SK-N-SH treated with all-trans-retinoic acid at 6 μM for 48 hours (cell line): ENCODE results near the gene CASKIN1.

Experiments
- ARNTL ChIP-seq: fragments of 450-650 bp; formaldehyde crosslinking; IDR thresholded peaks from 2 replicates; pipeline ENCODE4 v1.5.0; 2020; ENCODE audit warnings: low read depth, mild to moderate bottlenecking, moderate library complexity, borderline replicate concordance
- PATZ1 ChIP-seq: fragments of 250-450 bp; sonication (Bioruptor Pico); IDR thresholded peaks from 2 replicates; pipeline ENCODE4 v1.8.0; 2020; ENCODE audit warnings: mild to moderate bottlenecking, moderate library complexity, borderline replicate concordance
- RARB ChIP-seq: fragments of 250-450 bp; sonication (Bioruptor Pico); IDR thresholded peaks from 2 replicates; pipeline ENCODE4 v1.8.0; 2021; ENCODE audit warnings: mild to moderate bottlenecking, moderate library complexity
- TCF4 ChIP-seq: fragments of 250-450 bp; sonication (Bioruptor Pico); IDR thresholded peaks from 2 replicates; pipeline ENCODE4 v1.8.0; 2021; ENCODE audit warnings: mild to moderate bottlenecking, moderate library complexity, borderline replicate concordance
- TOX ChIP-seq: fragments of 250-450 bp; sonication (Bioruptor Pico); IDR thresholded peaks from 2 replicates; pipeline ENCODE4 v1.8.0; 2021; ENCODE audit warnings: mild to moderate bottlenecking, moderate library complexity, borderline replicate concordance
- ZFP3 ChIP-seq: fragments of 250-450 bp; sonication (Bioruptor Pico); IDR thresholded peaks from 2 replicates; pipeline ENCODE4 v1.5.0; 2020; ENCODE audit warnings: mild to moderate bottlenecking, moderate library complexity
- ZFP30 ChIP-seq: fragments of 450-650 bp; formaldehyde crosslinking; IDR thresholded peaks from 2 replicates; pipeline ENCODE4 v1.5.0; 2022; ENCODE audit warnings: mild to moderate bottlenecking, moderate library complexity
- ZNF70 ChIP-seq: fragments of 450-650 bp; formaldehyde crosslinking; IDR thresholded peaks from 2 replicates; pipeline ENCODE4 v1.5.0; 2020; ENCODE audit warnings: mild to moderate bottlenecking, moderate library complexity
- ZNF8 ChIP-seq: fragments of 450-650 bp; formaldehyde crosslinking; IDR thresholded peaks from 2 replicates; pipeline ENCODE4 v1.5.0; 2020; ENCODE audit warnings: mild to moderate bottlenecking, moderate library complexity

- TF ChIP-seq ZNF70 (CRISPR knock-in tag) (no peak), PATZ1 (CRISPR knock-in tag) (no peak), ZNF8 (no peak), TOX (CRISPR knock-in tag) (no peak), ARNTL (CRISPR knock-in tag) (no peak), TCF4 (no peak), ZFP3 (CRISPR knock-in tag) (no peak), ZFP30 (CRISPR knock-in tag) (no peak), RARB (CRISPR knock-in tag) (no peak)
These were observed 38.4 kb upstream of the CASKIN1 start for GRCh38 chr16:2234813-2235170.
